ENCODE results near the gene VPS13C.

Gene VPS13C

DNA sequence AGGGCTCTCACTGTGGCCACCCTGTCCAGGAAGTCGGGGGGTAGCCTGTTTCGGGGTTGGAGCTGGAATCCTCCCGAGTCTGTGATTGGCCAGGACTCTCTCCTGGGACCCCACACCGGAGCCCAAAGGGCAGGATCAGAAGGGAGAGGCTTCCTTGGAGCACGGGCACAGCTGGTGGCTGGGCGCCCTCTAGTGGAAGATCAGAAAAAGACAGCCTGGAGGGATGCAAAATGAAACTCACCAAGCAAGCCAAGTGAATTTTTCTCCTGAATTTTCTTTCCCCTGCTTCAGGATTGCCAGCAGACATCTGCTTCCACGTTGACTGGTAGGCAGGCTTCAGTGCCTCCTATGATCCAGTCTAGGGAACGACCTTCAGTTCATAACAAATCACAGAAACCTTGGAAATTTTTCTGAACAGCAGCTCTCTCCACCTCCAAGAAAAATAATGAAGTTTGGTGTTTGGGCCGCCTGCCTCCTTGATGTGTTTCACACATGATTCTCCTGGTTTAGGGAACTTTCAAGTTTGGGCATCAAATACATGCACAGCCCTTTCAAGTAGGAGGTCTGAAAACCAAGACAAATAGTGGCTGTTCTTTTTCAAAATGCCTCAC is 224.6 kb downstream of the VPS13C start:
- TF ChIP-seq FOXP2 (optimal IDR thresholded peaks at IDR 0.05; ENCODE audit: borderline replicate concordance, extremely low read depth, extremely low read length, insufficient read depth), result no peak
- TF ChIP-seq POLR2AphosphoS5 (IDR thresholded peaks at IDR 0.05; ENCODE audit: low read depth, low read length), result no peak
- no peak for TF ChIP-seq TAF1 (IDR thresholded peaks at IDR 0.05; ENCODE audit: borderline replicate concordance, insufficient read depth, low read length)
- no peak for TF ChIP-seq REST (IDR thresholded peaks at IDR 0.05; ENCODE audit: insufficient read depth in 1 of 2, low read depth in 2 of 2, low read length in 2 of 2)
- no peak for TF ChIP-seq SIN3A (IDR thresholded peaks at IDR 0.05; ENCODE audit: borderline replicate concordance, insufficient read depth, low read length)

DNA sequence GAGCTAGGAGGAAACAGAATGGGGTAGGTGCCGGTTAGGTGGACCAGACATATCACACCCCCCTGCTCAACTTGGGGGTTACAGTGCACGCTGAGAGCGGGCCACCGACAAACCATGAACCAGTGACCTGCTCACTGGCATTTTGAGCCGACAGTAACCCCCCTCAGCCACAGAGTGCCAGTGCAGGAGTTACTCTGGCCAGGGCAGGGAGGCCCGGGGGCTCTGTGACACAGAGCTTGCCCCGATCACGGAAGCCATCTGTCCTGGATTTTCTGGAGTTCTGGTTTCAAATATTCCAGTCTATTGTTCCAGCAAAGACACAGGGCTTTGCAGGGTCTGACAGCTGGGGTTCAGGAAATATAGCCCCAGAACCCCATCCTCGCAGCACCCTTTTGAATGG is 225.2 kb downstream of the VPS13C start:
- no peak for TF ChIP-seq TAF1 (IDR thresholded peaks at IDR 0.05; ENCODE audit: borderline replicate concordance, insufficient read depth, low read length)
- TF ChIP-seq SIN3A (IDR thresholded peaks at IDR 0.05; ENCODE audit: borderline replicate concordance, insufficient read depth, low read length), result no peak
- no peak for TF ChIP-seq REST (IDR thresholded peaks at IDR 0.05; ENCODE audit: insufficient read depth in 1 of 2, low read depth in 2 of 2, low read length in 2 of 2)
- TF ChIP-seq FOXP2 (optimal IDR thresholded peaks at IDR 0.05; ENCODE audit: borderline replicate concordance, extremely low read depth, extremely low read length, insufficient read depth), result no peak
- TF ChIP-seq POLR2AphosphoS5 (IDR thresholded peaks at IDR 0.05; ENCODE audit: low read depth, low read length), result no peak

DNA sequence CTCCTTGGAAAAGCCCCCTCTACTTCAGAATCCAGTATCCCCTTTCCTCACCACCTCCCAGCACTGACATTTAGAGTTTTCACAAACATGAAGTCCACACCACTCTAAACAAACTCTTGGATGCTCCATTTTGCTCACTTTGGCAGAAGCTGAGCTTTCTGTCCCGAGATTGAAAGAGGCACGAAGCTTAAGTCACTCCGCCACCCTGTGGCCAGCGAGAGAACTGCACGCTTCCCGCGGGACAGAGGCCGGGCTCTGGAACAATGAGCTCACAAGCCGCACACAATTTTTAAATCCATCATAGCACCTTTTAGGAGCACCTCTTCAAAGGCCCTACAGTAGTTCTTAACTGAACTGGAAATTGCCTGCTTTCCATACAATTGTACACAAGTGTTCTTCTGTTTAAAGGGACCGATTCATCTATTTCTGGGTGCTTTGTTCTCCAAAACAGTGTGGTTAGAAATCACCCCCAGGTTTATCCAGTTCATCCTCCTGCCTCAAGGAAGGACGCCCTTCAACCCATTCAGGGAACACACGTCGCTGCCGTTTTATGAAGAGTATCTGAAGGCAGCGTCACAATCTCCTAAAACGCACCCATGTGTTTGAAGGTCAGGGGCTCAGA is 226.1 kb downstream of the VPS13C start:
- TF ChIP-seq TAF1 (IDR thresholded peaks at IDR 0.05; ENCODE audit: borderline replicate concordance, insufficient read depth, low read length), result no peak
- TF ChIP-seq REST (IDR thresholded peaks at IDR 0.05; ENCODE audit: insufficient read depth in 1 of 2, low read depth in 2 of 2, low read length in 2 of 2), result 0 out of 4 replicates have a peak, but pooled peaks of 1 of the 2 experiments have one; percentile 10
- no peak for TF ChIP-seq FOXP2 (optimal IDR thresholded peaks at IDR 0.05; ENCODE audit: borderline replicate concordance, extremely low read depth, extremely low read length, insufficient read depth)

DNA sequence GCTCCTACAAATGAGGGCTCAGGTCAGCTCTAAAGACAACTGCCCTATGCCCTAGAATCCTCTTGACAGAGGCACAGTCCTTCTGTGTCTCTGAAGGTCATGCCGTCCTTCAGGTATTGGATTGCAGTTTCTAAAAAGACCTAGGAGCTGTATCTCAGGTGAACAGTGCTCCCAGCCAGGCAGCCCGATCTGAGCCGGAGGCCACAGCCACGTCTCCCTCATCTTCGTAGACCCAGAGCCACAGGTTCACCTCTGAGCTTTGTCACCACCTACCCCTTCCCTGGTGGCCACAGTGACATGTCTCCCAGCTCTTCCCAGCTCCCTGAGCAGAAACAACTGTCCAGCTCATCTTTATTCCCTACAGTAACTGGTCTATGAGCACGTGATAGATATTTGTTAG is 228.0 kb downstream of the VPS13C start:
- TF ChIP-seq TAF1 (IDR thresholded peaks at IDR 0.05; ENCODE audit: borderline replicate concordance, insufficient read depth, low read length), result no peak
- TF ChIP-seq SIN3A (IDR thresholded peaks at IDR 0.05; ENCODE audit: borderline replicate concordance, insufficient read depth, low read length), result no peak
- no peak for TF ChIP-seq REST (IDR thresholded peaks at IDR 0.05; ENCODE audit: insufficient read depth in 1 of 2, low read depth in 2 of 2, low read length in 2 of 2)
- no peak for TF ChIP-seq POLR2AphosphoS5 (IDR thresholded peaks at IDR 0.05; ENCODE audit: low read depth, low read length)
- TF ChIP-seq FOXP2 (optimal IDR thresholded peaks at IDR 0.05; ENCODE audit: borderline replicate concordance, extremely low read depth, extremely low read length, insufficient read depth), result no peak

Measured in PFSK-1 (cell line).